Fibroblast of lung (primary cell): ENCODE measurements around the gene UGT2A3.

ENCODE experiments used
- EZH2 ChIP-seq: IDR thresholded peaks from 2 replicates; pipeline ENCODE4 v1.5.1; 2012; ENCODE audit warnings: low read length, control low read depth, mild to moderate bottlenecking; ENCODE audit errors: missing control alignments
- TF ChIP-seq, protein P1 (sequence below), 2 donors: IDR thresholded peaks in 1 of 2; conservative IDR thresholded peaks in 1 of 2; 1 replicate in 1 of 2; 2 replicates in 1 of 2; pipeline ENCODE4 v1.5.1; 2011 to 2012; ENCODE audit warnings: low read length in 2 of 2, control low read depth in 1 of 2, inconsistent platforms in 1 of 2, low read depth in 1 of 2, mild to moderate bottlenecking in 1 of 2

- TF ChIP-seq, protein P1, sequence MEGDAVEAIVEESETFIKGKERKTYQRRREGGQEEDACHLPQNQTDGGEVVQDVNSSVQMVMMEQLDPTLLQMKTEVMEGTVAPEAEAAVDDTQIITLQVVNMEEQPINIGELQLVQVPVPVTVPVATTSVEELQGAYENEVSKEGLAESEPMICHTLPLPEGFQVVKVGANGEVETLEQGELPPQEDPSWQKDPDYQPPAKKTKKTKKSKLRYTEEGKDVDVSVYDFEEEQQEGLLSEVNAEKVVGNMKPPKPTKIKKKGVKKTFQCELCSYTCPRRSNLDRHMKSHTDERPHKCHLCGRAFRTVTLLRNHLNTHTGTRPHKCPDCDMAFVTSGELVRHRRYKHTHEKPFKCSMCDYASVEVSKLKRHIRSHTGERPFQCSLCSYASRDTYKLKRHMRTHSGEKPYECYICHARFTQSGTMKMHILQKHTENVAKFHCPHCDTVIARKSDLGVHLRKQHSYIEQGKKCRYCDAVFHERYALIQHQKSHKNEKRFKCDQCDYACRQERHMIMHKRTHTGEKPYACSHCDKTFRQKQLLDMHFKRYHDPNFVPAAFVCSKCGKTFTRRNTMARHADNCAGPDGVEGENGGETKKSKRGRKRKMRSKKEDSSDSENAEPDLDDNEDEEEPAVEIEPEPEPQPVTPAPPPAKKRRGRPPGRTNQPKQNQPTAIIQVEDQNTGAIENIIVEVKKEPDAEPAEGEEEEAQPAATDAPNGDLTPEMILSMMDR (conservative IDR thresholded peaks at IDR 0.05 in 1 of 2, IDR thresholded peaks at IDR 0.05 in 1 of 2; ENCODE audit: low read depth in 1 of 2, low read length in 2 of 2): no peak
- TF ChIP-seq EZH2: no peak
Observed at GRCh38 chr4:68954126-68954525, 2.5 kb upstream of the UGT2A3 start.
